SH-SY5Y (cell line): Measurements from ENCODE around the gene MAGEA12.
"Not testable (repeated sequence)": the region's sequence is repeated elsewhere in the genome, so short reads cannot be mapped to it uniquely, and the experiment has no call there.

Source experiments
- GATA2 ChIP-seq: IDR thresholded peaks from 2 replicates; pipeline ENCODE4 v1.6.1; 2011; ENCODE audit warnings: mild to moderate bottlenecking, low read depth, low read length
- GATA3 ChIP-seq: IDR thresholded peaks from 2 replicates; pipeline ENCODE4 v1.6.1; 2011; ENCODE audit warnings: low read depth, mild to moderate bottlenecking, low read length, moderate library complexity

Gene MAGEA12

GRCh38 chrX:152733261-152733975 is at the start of gene MAGEA12, which contains the start of gene CSAG1:
Gene MAGEA12 (plus strand): TSS chrX:152733757. CDS start chrX:152736162, 2,405 bp downstream.
Gene CSAG1 (minus strand): TSS chrX:152733721. CDS start chrX:152732460, 1,261 bp downstream.
- TF ChIP-seq GATA2: no peak
- no peak for TF ChIP-seq GATA3

GRCh38 chrX:152697952-152698931 is 35.3 kb upstream of the MAGEA12 start, which contains the start of gene MAGEA3:
Gene MAGEA3 (plus strand): TSS chrX:152698794. CDS start chrX:152700833, 2,039 bp downstream.
- TF ChIP-seq GATA2, GATA3: not testable (repeated sequence)

- not testable (repeated sequence) for TF ChIP-seq GATA3, GATA2
These were observed 24.4 kb upstream of the MAGEA12 start, which contains the start of gene CSAG2 for GRCh38 chrX:152709173-152709572. Gene CSAG2 (minus strand): TSS chrX:152709273. CDS start chrX:152709112, 161 bp downstream.

- TF ChIP-seq GATA3, GATA2: not testable (repeated sequence)
These were observed 19.5 kb upstream of the MAGEA12 start, which contains the start of gene MAGEA2B for GRCh38 chrX:152713815-152714787. Gene MAGEA2B (plus strand): TSS chrX:152714628. CDS start chrX:152717107, 2,479 bp downstream.

GRCh38 chrX:152725409-152725808 is 8.1 kb upstream of the MAGEA12 start:
- TF ChIP-seq GATA3 (no peak), GATA2 (no peak)

- no peak for TF ChIP-seq GATA2
- TF ChIP-seq GATA3: no peak
These were observed 1.5 kb downstream of the MAGEA12 start for GRCh38 chrX:152735101-152735500.

- no peak for TF ChIP-seq GATA2
These were observed 2.4 kb downstream of the MAGEA12 start for GRCh38 chrX:152735860-152736511.

- TF ChIP-seq GATA2 (no peak), GATA3 (no peak)
These were observed 5.0 kb downstream of the MAGEA12 start for GRCh38 chrX:152738560-152738959.

GRCh38 chrX:152753686-152754650 is 20.4 kb downstream of the MAGEA12 start, which contains the start of gene MAGEA2:
Gene MAGEA2 (minus strand): TSS chrX:152753842. CDS start chrX:152751363, 2,479 bp downstream.
- not testable (repeated sequence) for TF ChIP-seq GATA2, GATA3

GRCh38 chrX:152758918-152759317 is 25.4 kb downstream of the MAGEA12 start, which contains the start of gene CSAG3:
Gene CSAG3 (plus strand): TSS chrX:152759218.
- not testable (repeated sequence) for TF ChIP-seq GATA2, GATA3

- TF ChIP-seq GATA2, GATA3: not testable (repeated sequence)
These were observed 36.2 kb downstream of the MAGEA12 start, which contains the start of gene MAGEA6 for GRCh38 chrX:152769549-152770289. Gene MAGEA6 (minus strand): TSS chrX:152769689. CDS start chrX:152767650, 2,039 bp downstream.
